ENCODE measurements around the gene TTLL9. TPM values are rescaled to one million over a fixed set of nuclear protein-coding genes. Genes with fewer than 3 reads are reported as not detected.

TTLL9 gene
- total and polyA plus RNA-seq, 2 of the 13 experiments (the other 11 are each of a cell fraction or from before 2014, with no cell fraction given), result not detected

DNA sequence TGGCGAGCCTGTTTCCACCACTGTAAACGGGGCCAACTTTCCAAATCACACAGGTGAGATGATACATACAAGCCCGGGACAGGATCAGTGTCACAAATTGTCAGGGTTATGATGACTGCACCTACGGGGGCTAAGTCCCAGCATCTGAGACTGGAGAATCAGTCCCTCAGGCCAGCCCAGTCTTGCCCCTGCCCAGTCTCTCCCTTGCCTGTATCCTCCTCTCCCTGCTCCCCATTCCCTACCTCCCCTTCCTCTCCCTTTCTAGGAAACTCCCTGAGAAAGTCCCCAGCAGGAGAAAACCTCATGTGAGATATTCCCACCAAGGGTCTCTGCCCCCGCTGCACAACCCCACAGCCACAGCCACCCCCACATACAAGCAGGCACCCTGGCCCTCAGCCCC, 26.6 kb upstream of the TTLL9 start:
- no peaks in the 10 kb centered on the region for H3K36me3 ChIP-seq (replicated peaks in 1 of 2; ENCODE audit: control insufficient read depth in 1 of 2, insufficient read depth in 2 of 2, low read length in 2 of 2)
- H3K4me3 ChIP-seq (replicated peaks in 1 of 3; ENCODE audit: insufficient read depth in 1 of 3, low read depth in 2 of 3, low read length in 3 of 3), result no peak overlapping the region
- intact Hi-C loops (cut with micrococcal nuclease; ENCODE audit: unreplicated experiment), result no loop called here
- DNase-seq (ENCODE audit: low spot score) (no peak), FAIRE-seq (no peak), ATAC-seq (no peak)
- no peaks in the 10 kb centered on the region for H3K79me2 ChIP-seq (ENCODE audit: insufficient read depth, low read length)
- H3K27ac ChIP-seq (ENCODE audit: extremely low read length, insufficient read depth, low read length), result no peak overlapping the region
- H3K27me3 ChIP-seq (ENCODE audit: control insufficient read depth in 1 of 2, insufficient read depth in 2 of 2, low read length in 2 of 2), result peaks cover 15 to 71% of the 10 kb centered on the region in 2 experiments
- 25% methylated on average over 5 of the region's 5 CpGs for WGBS (ENCODE audit: low lambda C conversion rate)
- H3K4me1 ChIP-seq (ENCODE audit: insufficient read depth, low read length), result peaks cover 8% of the 10 kb centered on the region; the same call in 1 of the 2 replicates
- CTCF ChIA-PET (ENCODE audit: low intra/inter-chr PET ratio, low total read pairs), result no interaction called here
- no peak overlapping the region for H3K9ac ChIP-seq (ENCODE audit: insufficient read depth, low read depth, low read length)
- no peak overlapping the region for H2AFZ ChIP-seq (ENCODE audit: low read length)
- H3K9me3 ChIP-seq (ENCODE audit: low read length), result no peaks in the 10 kb centered on the region
- no peak overlapping the region for H3K4me2 ChIP-seq (ENCODE audit: low read depth, low read length)
- POLR2A ChIA-PET, result no interaction called here
- H4K20me1 ChIP-seq (ENCODE audit: insufficient read depth, low read length), result no peaks in the 10 kb centered on the region
- no TSS peak for BruUV-seq (replicated peaks)
- in situ Hi-C loops (cut with HindIII; ENCODE audit: extremely low pct_ligation_motif_present, low pct_unique_long_range_greater_than_20kb), result no loop called here
- TF ChIP-seq KMT2A (CRISPR knock-in tag; IDR thresholded peaks at IDR 0.05) (no peak), PLRG1 (conservative IDR thresholded peaks at IDR 0.05) (no peak), AFF4 (CRISPR knock-in tag; IDR thresholded peaks at IDR 0.05) (no peak), ZBTB3 (CRISPR knock-in tag; IDR thresholded peaks at IDR 0.05; ENCODE audit: borderline replicate concordance, low read depth) (no peak), TEAD3 (CRISPR knock-in tag; optimal IDR thresholded peaks at IDR 0.05; ENCODE audit: borderline replicate concordance) (no peak), ZFP90 (CRISPR knock-in tag; IDR thresholded peaks at IDR 0.05; ENCODE audit: borderline replicate concordance) (no peak), FOXK1 (CRISPR knock-in tag; IDR thresholded peaks at IDR 0.05; ENCODE audit: borderline replicate concordance, low read depth) (no peak), ZNF652 (CRISPR knock-in tag; IDR thresholded peaks at IDR 0.05; ENCODE audit: borderline replicate concordance, low read depth) (no peak), MZF1 (CRISPR knock-in tag; IDR thresholded peaks at IDR 0.05; ENCODE audit: borderline replicate concordance) (no peak), BRF2 (CRISPR knock-in tag; IDR thresholded peaks at IDR 0.05) (no peak), ZNF234 (CRISPR knock-in tag; conservative IDR thresholded peaks at IDR 0.05) (no peak), HMGA1 (CRISPR knock-in tag; conservative IDR thresholded peaks at IDR 0.05) (no peak)
- TF ChIP-seq, protein P1, sequence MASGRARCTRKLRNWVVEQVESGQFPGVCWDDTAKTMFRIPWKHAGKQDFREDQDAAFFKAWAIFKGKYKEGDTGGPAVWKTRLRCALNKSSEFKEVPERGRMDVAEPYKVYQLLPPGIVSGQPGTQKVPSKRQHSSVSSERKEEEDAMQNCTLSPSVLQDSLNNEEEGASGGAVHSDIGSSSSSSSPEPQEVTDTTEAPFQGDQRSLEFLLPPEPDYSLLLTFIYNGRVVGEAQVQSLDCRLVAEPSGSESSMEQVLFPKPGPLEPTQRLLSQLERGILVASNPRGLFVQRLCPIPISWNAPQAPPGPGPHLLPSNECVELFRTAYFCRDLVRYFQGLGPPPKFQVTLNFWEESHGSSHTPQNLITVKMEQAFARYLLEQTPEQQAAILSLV (CRISPR knock-in tag; IDR thresholded peaks at IDR 0.05; ENCODE audit: borderline replicate concordance), result no peak
- TF ChIP-seq, protein P2, sequence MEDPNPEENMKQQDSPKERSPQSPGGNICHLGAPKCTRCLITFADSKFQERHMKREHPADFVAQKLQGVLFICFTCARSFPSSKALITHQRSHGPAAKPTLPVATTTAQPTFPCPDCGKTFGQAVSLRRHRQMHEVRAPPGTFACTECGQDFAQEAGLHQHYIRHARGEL (CRISPR knock-in tag; IDR thresholded peaks at IDR 0.05), result no peak
- TF ChIP-seq, protein P3, sequence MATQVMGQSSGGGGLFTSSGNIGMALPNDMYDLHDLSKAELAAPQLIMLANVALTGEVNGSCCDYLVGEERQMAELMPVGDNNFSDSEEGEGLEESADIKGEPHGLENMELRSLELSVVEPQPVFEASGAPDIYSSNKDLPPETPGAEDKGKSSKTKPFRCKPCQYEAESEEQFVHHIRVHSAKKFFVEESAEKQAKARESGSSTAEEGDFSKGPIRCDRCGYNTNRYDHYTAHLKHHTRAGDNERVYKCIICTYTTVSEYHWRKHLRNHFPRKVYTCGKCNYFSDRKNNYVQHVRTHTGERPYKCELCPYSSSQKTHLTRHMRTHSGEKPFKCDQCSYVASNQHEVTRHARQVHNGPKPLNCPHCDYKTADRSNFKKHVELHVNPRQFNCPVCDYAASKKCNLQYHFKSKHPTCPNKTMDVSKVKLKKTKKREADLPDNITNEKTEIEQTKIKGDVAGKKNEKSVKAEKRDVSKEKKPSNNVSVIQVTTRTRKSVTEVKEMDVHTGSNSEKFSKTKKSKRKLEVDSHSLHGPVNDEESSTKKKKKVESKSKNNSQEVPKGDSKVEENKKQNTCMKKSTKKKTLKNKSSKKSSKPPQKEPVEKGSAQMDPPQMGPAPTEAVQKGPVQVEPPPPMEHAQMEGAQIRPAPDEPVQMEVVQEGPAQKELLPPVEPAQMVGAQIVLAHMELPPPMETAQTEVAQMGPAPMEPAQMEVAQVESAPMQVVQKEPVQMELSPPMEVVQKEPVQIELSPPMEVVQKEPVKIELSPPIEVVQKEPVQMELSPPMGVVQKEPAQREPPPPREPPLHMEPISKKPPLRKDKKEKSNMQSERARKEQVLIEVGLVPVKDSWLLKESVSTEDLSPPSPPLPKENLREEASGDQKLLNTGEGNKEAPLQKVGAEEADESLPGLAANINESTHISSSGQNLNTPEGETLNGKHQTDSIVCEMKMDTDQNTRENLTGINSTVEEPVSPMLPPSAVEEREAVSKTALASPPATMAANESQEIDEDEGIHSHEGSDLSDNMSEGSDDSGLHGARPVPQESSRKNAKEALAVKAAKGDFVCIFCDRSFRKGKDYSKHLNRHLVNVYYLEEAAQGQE (IDR thresholded peaks at IDR 0.05; ENCODE audit: borderline replicate concordance in 1 of 2, low read depth in 1 of 2, low read length in 2 of 2), result no peak

Data from HepG2 (cell line).